HK-2 (cell line): Measurements from ENCODE around the gene ZNF511.

Experiments used
- DNase-seq: peaks from one replicate; pipeline ENCODE4 v3.0.0-alpha.2; 2018; ENCODE audit not compliant: unreplicated experiment

ZNF511 gene

DNA sequence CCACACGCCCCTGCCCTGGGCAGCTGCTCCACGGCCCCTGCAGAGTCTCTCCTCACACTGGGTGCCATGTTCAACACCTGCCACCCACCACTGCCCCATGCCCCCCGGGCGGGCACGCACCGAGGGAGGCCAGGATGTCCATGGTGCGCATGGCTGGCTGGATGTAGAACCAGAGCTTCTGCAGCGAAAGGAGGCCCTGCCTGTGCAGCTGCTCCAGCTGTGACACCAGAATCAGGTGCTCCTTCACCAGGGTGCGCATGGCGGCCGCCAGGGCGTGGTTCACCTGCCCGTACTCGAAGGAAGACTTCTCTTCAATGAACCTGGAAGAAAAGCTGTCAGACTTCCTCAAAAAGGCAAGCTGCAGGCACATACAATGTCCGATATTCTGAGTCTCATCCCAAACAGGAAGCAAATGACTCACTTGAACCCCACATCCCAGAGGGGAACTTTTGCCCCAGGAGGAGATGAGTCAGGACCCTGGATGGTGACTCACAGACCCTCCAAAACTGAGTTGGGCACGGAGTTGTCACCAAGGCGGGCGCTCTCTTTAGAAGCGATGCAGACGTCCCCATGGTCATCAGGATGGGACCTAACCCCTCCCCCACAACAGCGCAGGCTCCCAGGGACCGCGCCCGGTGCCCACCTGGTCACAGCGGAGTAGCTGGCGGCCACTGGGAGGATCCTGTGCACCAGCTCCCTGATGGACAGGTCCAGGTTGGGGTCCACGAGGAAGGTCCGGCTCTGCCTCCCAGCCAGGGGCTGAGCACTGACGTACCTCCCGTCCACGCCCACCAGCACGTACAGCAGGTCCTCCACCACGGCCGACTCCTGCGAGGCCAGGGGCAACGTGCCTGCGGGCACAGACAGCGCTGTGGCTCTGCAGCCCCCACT lies 15.6 kb upstream of the ZNF511 start:
- no peak for DNase-seq

DNA sequence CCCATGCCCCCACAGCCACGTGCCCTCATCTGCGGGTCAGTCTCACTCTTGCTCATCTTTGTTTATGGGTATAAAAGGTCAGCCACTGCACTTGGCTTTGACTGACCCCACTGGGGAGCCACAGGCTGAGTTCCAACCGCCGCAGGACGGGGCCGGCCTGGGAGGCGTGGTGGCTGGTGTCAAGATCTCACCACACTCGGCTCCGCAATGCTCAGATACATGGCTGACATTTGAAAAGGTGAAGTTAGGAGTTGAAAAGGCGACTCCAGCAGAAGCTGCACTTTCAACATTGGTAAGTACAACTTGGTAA lies 14.9 kb upstream of the ZNF511 start:
- DNase-seq = no peak

DNA sequence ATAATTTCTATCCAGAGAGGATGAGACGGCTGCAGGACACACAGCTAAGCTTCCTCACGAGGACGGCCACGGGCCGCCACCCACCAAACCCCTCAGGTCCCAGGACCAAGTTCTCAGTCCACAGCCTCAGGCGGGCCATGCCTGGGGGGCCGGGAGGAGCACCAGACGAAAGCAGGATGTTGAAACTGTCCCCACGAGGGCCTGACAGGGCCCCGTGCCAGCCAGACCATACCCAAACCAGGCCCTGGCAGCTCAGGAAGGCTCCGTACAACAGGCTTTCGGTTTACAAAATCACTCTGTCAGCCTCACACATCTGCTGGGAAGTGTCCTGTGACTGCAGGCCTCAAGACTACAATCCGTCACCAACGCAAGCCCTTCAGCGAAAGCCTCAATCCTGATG lies 14.5 kb upstream of the ZNF511 start:
- DNase-seq = no peak

DNA sequence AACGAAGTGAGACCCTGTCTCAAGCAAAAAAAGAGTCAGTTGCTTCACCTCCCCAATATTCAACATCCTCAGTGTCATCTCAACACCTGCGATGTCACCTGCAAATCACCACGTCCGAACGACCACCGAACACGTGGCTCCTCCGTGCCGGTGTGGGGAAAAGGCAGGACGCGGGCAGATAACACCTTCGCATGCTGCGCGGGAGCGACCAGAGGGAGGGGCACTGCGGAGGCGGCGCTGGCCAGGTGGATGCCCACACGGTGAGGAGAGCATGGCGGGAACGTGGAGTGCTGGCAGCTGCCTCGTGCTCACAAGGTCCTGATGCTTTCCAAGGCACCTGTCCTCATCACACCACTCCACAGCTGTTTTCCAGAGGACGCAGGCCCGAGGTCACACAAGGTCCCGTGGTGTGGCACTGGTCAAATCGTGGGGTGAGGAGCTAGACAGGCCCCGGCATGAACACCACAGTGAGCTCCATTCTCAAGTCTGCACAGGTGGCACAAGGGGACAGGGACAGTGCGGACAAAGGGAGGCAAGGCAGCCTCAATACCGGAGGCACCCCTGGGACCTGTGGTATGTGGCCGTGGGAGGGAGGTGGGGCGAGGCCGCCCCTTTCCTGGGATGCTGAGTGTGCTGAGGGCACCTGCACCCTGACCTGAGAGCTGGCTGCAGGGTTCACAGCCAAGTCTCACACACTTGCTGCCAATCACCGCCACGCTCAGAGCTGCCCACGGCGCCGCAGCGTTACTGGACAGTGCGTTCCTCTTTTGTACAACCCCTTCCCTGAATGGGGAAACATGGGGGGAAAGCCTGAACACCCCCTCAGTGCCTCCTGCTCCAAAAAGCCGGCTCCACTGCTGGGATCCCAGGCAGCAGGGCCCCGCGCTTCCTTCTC lies 13.0 kb upstream of the ZNF511 start:
- no peak for DNase-seq

DNA sequence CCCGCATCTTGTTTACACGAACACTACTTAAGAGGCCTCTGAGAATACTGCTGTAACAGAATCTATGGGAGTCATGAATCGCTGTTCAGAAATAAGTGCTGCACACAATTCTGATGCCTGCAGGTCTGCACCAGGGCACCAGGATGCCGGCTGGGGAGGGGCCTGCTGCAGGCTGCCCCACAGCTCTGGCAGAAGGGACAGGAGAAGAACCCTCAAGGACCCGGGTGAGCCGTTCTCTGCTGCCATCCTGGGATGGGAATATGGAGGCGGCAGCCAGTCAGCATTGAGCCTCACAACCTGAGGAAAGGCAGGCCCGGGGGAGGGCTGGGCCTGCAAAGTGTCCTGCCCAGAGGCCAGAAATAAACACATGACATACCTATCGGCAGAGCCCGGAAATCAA lies 11.2 kb upstream of the ZNF511 start:
- DNase-seq = no peak

DNA sequence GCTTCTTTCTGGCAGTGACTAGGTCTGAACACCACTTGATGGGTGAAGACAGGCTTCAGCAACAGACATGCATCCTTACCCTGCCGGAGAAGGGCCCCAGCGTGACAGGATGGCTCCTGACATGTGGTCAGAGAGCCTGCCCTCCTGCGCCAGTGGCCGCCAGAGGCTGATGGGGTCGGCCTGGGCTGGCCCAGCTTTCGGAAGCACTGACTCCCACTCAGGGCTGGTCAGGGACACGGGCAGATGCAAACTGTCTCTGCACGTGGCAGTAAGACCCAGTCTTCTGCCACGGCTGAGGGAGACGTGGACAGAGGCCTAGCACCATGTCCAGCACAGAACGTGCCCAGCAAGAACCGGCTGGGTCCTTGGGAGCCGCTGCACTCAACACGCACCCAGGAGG lies 10.2 kb upstream of the ZNF511 start:
- DNase-seq = no peak

DNA sequence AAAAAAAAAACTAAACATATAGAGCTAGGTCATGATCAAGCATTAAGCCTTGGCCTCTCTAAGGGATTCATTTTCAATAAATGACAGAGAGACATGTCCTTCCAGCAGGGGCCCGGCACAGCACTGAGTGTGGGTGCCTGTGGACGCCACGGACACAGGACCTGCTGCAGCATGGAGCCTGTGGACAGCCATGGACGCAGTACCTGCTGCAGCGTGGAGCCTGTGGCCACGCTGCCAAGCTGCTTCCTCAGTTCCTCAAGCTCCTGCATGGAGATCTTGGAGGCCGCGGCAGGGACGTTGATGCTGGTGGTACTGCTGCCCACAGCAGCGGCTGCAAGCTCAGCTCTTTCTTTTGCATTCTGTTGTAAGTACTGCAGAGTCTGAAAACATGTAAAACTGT lies 9.5 kb upstream of the ZNF511 start:
- no peak for DNase-seq

DNA sequence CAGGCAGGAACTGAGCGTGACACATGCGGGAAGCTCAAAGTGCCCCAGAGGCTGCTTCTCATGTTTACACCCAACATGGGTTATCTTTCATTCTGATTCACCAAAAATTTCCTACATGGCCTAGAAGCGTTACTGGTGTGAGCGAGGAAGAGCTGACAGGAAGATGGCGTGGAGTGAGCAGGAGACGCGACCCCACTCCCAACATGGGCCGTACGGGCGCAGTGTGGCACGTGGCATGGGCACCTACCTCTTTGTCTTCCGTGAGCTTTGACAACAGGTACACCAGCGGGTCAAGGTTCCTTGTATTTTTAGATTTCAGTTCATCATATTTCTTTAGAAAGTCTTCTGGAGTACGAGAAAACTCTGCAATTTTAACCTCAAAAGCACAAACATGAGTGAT lies 9.0 kb upstream of the ZNF511 start:
- DNase-seq = no peak

DNA sequence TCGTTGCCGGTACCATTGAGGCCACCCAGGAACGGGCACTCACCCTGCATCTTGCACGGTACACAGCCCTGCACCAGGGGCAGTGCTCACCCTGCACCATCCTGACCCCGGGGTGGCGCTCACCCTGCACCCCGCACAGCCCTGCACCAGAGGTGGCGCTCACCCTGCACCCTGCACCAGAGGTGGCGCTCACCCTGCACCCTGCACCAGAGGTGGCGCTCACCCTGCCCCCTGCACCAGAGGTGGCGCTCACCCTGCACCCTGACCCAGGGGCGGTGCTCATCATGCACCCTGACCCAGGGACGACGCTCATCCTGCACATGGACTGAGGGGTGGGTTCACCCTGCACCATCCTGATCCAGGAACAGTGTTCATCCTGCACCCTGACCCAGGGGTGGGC lies 6.5 kb upstream of the ZNF511 start:
- no peak for DNase-seq

DNA sequence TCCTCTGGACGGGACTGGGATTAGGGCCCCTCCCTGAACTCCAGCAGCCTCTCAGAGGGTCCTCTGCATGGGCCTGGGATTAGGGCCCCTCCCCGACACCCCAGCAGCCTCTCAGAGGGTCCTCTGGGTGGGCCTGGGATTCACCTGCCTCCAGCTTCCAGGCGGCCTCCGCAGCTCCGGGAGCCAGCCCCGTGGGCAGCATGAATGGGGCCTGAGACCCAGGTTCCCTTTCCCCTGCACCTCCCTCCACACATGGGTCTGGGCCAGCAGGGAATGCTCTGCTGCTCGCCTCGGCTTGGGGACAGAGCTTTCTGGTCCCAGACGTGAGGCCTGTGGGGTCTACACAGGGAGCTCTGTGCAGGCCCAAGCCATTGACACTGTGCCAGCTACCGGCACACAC lies 5.5 kb upstream of the ZNF511 start:
- DNase-seq = no peak

DNA sequence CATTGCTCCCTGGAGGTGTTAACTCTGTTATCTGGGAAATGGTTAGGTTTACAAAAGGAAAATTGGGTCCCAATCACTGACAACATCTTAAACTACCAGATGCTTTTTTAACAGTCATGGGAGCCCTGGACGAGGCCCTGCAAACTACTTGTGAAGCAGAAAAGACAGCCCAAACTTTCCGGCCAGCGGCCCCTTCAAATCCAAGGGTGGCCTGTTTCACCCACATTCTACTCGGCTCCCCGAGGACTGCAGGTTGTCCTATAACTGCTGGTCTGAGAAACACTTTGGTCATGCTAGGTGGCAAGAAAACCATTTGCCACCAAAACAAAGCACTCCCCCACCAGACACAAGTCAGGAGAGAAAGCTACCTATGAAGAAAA lies 2.6 kb upstream of the ZNF511 start:
- no peak for DNase-seq

DNA sequence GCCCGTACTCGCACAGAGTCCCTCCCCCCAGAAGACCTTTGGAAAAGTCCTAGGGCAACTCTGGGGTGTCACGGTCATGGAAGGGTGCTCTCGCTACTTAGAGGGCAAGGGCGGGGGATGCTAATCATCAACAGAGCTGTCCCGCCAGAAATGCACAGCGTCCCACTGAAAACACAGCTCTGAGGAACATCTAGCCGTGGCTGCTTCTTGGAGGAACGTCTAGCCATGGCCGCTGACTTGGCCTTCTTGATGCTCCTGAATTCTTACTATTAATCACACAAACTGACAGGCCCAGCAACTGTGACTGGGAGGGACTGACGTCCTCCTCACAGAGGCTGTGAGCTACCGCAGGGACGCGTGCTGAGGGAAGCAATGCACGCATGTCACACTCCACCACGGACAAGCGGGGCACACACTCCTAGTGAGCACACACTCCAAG lies 1.8 kb upstream of the ZNF511 start:
- no peak for DNase-seq

DNA sequence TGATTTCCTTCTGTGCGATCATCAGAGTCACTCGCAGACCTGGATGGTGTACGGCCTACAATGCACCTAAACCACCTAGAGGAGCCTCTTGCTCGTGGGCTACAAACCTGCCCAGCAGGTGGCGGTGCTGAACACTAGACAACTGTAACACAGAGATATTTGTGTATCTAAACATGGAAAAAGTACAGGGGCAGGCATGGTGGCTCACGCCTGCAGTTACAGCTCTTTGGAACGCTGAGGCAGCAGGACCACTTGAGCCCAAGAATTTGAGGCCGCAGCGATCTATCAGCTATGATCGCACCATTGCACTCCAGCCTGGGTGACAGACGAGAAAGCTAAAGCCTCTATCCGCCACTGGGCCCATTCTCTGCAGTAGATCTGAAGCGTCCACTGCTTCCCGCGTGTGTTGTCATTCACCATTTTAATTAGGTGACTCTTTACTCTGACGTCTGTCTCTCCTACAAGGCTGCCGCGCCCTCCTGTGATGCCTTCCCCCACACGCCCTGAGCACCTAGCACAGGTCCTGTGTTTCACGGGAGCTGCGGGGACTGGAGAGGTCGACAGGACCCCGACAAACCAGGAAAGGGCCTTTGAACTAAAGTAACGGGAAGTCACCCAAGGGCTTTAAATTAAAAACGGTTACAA lies 816 bp upstream of the ZNF511 start:
- DNase-seq = peak; percentile 72

DNA sequence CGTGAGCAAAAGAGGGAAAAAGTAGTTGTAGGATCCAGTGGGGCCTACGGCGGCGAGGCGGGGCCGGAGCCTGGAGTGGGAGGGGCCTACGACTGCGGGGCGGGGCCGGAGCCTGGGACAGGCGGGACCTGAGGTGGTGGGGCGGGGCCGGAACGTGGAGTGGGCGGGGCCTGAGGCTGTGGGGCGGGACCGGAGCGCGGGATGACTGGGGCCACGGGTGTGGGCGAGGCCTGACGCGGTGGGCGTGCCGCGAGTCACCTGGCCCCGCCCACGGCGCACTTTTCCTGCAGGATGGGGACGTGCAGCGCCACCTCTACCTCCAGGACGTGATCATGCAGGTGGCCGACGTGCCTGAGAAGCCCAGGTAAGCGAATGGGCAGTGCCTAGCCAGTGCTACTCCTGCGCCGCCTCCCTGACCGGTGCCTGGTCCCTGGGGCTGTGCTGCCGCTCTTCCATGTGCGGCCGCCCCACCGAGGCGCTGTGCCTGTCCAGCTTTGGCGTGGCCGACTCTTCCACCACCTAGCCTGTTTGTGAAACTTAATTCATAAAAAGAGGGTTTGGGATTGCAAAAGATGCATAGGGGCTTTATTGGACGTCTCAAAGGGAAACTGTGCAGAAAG lies 496 bp downstream of the ZNF511 start:
- peak; percentile 97 for DNase-seq

DNA sequence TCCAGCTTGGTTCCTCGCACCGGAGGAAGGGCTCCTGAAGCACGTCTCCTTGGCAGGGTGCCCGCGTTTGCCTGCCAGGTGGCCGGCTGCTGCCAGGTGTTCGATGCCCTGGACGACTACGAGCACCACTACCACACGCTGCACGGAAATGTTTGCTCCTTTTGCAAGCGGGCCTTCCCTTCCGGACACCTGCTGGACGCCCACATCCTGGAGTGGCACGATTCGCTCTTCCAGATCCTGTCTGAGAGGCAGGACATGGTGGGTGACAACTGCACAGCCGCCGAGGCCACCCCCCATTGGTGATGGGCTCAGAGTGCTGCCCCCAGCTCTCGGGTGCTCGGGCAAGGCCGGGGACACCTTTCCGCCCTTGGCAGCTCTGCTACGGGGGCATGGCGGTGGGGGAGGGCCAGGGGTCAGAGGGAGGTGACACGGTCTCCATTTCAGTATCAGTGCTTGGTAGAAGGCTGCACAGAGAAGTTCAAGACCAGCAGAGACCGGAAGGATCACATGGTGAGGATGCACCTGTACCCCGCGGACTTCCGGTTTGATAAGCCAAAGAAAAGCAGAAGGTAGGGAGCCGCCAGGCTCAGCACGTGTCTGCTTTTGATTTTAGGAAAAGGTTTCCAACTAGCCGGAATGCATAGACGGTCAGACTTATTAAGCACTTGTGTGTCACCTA lies 1.1 kb downstream of the ZNF511 start:
- no peak for DNase-seq

DNA sequence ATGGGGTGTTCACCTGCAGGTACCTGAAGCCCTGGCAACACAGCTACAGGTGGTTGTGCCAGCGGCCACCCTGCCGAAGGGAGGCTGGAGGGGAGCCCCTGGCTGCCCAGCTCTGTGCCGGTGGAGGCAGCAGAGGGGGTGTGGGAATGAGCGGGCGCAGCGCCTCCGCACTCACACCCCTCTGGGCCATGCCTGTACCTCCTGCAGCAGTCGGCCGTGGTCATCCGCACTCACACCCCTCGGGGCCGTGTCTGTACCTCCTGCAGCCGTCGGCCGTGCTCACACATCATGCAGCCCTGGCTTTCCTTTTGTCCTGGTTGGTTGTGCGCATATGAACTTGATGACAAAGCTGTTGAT lies 1.7 kb downstream of the ZNF511 start:
- no peak for DNase-seq

DNA sequence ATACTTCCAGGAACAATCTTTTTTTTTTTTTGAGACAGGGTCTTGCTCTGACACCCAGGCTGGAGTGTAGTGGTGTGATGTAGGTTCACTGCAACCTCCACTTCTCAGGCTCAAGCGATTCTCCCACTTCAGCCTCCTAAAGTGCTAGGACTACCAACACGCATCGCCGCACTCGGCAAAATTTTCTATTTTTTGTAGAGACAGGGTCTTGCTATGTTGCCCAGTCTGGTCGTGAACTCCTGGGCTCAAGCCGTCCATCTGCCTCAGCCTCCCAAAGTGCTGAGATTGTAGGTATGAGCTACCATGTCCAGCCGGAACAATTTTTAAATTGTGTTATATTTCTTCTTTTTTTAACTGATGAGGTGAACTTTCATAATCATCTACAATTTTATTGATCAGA lies 2.1 kb downstream of the ZNF511 start:
- no peak for DNase-seq

DNA sequence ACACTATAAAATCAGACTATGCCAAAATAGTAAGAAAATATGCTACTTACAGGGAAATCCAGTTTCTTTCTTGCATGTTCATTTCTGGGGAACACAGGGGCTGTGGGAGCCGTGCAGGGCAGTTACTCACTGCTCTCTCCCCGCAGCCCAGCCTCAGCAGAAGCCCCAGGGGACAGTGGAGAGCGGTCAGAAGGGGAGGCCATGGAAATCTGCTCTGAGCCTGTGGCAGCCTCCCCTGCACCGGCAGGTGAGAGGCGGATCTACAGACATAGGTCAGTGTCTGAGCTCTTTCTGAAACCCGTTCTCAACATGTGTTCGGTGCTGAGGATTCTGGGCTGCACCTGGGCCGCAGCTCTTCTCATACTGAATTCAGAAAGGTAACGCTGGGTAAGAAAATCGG lies 2.9 kb downstream of the ZNF511 start:
- no peak for DNase-seq

DNA sequence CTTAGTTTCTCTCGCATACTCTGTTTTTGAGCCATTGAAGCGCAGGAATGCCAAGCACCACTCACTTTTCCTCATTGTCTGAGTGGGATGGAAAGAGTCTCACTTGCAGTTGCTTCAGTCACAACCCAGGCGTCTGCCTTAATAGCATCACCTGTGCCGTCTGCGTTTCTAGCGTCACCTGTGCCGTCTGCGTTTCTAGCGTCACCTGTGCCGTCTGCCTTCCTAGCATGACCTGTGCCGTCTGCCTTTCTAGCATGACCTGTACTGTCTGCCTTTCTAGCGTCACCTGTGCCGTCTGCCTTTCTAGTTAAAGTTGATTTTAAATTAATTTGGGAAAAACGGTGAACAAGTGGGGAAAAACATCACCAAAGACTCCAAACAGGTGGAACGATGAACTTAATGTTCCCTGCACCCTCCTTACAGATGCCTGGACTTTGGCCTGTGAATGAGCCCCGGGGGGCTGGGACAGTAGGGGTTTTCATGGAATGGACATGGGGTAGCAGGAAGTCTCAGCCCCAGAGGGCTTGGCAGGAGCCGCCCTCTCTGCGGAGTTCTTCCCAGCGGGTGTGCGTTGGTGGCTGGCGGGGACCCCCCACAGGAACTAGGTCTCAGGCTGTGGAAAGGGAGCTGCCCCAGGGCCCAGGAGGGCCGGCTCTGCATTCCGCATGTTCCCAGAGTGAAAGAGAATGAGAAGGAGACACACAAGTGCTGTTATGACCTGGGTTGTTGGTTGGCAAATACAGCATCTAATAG lies 3.5 kb downstream of the ZNF511 start:
- DNase-seq = no peak

DNA sequence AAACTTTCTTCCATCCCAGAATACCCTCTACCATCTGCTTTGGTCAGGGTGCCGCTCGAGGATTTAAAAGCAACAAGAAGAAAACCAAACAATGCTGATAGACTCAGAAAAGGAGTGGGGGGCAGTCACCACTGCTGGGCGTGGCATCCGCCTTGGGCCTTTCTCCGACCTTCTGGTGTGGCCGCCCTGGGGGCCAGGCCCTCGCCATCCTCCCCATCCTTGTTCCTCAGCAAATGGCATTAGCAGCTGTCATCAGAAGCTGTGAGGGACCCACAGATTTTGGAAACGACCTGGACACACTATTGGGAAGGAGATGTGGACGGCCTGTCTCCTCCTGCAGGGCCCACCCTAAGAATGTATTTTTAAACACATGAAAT lies 4.0 kb downstream of the ZNF511 start:
- no peak for DNase-seq

DNA sequence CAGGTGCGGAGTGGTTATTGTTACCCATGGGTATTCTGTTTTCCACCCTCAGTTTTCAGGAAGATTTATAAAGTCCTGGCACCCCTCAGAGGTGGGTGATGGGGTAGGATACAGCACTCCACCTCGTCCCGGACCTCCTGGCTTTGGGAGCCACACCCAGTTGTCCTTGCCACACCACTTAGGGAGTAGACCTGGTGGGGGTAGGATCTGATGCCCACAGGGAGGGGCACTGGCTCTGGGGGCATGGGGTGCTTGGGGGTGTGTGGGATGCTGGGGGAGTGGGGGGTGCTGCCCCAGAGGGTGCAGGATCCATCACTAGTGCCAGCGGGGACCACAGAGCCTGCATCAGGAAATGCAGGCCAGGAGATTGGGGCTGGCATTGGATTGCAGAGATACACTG lies 4.5 kb downstream of the ZNF511 start:
- DNase-seq = no peak
